Measurements from ENCODE around the gene PTPRS. TPM values are rescaled to one million over a fixed set of nuclear protein-coding genes. Genes with fewer than 3 reads are reported as not detected.

Gene PTPRS
- total and polyA plus RNA-seq, 2 of the 8 experiments (the other 6 are each of a cell fraction or from before 2014, with no cell fraction given): 96.8 to 223 TPM

- FAIRE-seq (no peak), DNase-seq (ENCODE audit: low read depth in 1 of 2, low spot score in 2 of 2) (no peak)
- Histone ChIP-seq H3K27me3 (replicated peaks in 1 of 4; ENCODE audit: control insufficient read depth in 3 of 4, extremely low read depth in 1 of 4, insufficient read depth in 3 of 4, low read length in 3 of 4) (no peaks in the 10 kb centered on the region), H3K56ac (replicated peaks; ENCODE audit: insufficient read length, low read depth, low read length) (no peak overlapping the region), H3K79me1 (ENCODE audit: low read depth, low read length) (peaks cover 19% of the 10 kb centered on the region), H2BK20ac (ENCODE audit: low read length) (no peak overlapping the region), H2BK15ac (ENCODE audit: low read length) (no peak overlapping the region), H3K4ac (replicated peaks; ENCODE audit: insufficient read length, low read depth, low read length) (no peak overlapping the region), H4K20me1 (replicated peaks in 1 of 2; ENCODE audit: control insufficient read depth in 1 of 2, insufficient read depth in 2 of 2, low read length in 2 of 2) (peaks cover 26 to 40% of the 10 kb centered on the region in 2 experiments), H3K9ac (replicated peaks in 1 of 4; ENCODE audit: extremely low read depth in 1 of 4, low read depth in 3 of 4, low read length in 3 of 4) (no peak overlapping the region), H3K14ac (ENCODE audit: insufficient read length) (no peak overlapping the region), H4K8ac (ENCODE audit: extremely low read depth, insufficient read depth, low read length) (no peak overlapping the region), H2BK12ac (ENCODE audit: low read depth, low read length) (no peak overlapping the region), H2AFZ (ENCODE audit: low read length) (no peak overlapping the region), H3K27ac (ENCODE audit: low read depth, low read length) (no peak overlapping the region), H2AK5ac (ENCODE audit: low read depth, low read length) (no peak overlapping the region), H3K23ac (ENCODE audit: insufficient read length) (no peak overlapping the region), H3K4me3 (ENCODE audit: extremely low read depth in 1 of 4, insufficient read depth in 2 of 4, low read depth in 3 of 4, low read length in 4 of 4) (no peak overlapping the region), H3K18ac (ENCODE audit: extremely low read depth, low read length) (no peak overlapping the region), H3K9me3 (ENCODE audit: insufficient read depth in 2 of 2, low read depth in 1 of 2, low read length in 1 of 2) (0 out of 4 replicates have a peak, but pooled peaks cover 0 to 2% of the 10 kb centered on the region in 2 experiments), H3K36me3 (ENCODE audit: control insufficient read depth in 2 of 4, insufficient read depth in 4 of 4, low read length in 3 of 4) (no peaks in the 10 kb centered on the region), H3K79me2 (ENCODE audit: control insufficient read depth in 1 of 2, insufficient read depth in 2 of 2, low read length in 2 of 2) (peaks cover under 1 to 69% of the 10 kb centered on the region in 2 experiments; a peak in 3 of 4 replicates), H3K4me1 (replicated peaks in 1 of 4; ENCODE audit: control insufficient read depth in 3 of 4, insufficient read depth in 4 of 4, low read length in 3 of 4) (no peaks in the 10 kb centered on the region), H3K4me2 (ENCODE audit: insufficient read depth in 1 of 2, low read depth in 2 of 2, low read length in 2 of 2) (no peak overlapping the region), H2BK5ac (ENCODE audit: low read depth, low read length) (no peak overlapping the region), H4K91ac (replicated peaks; ENCODE audit: insufficient read length, low read length) (no peak overlapping the region), H3K23me2 (ENCODE audit: low read depth, low read length) (peaks cover 2% of the 10 kb centered on the region; the same call in 1 of the 2 replicates), H4K5ac (ENCODE audit: insufficient read length, low read depth, low read length) (no peak overlapping the region), H2BK120ac (replicated peaks; ENCODE audit: low read depth, low read length) (no peak overlapping the region)
- ChIA-PET POLR2A (ENCODE audit: partially characterized antibody) (no interaction called here), CTCF (ENCODE audit: partially characterized antibody) (interaction anchor here (0.6 to 1.6 kb wide), 4 partner anchors 17 to 261 kb away, joined by 3 to 8 read pairs (median 4); no protein-coding TSS in a partner anchor)
- 93% methylated on average over 7 of the region's 9 CpGs; no CpG with 5 or more reads in 1 of the 2 experiments for WGBS, 2 experiments (ENCODE audit: extremely low coverage in 1 of 2, insufficient coverage in 1 of 2, insufficient read length in 1 of 2, insufficient replicate concordance in 2 of 2, low coverage in 1 of 2, low lambda C conversion rate in 2 of 2, missing lambda C conversion rate in 1 of 2)
- TF ChIP-seq SP2 (IDR thresholded peaks at IDR 0.05; ENCODE audit: low read length) (no peak), TAF7 (optimal IDR thresholded peaks at IDR 0.05; ENCODE audit: borderline replicate concordance, low read depth, low read length) (no peak), EGR1 (IDR thresholded peaks at IDR 0.05; ENCODE audit: borderline replicate concordance, low read depth, low read length) (no peak)
Observed at GRCh38 chr19:5316138-5316537, 24.5 kb downstream of the PTPRS start.

Data from H1 (cell line).